Neuronal stem cell (in vitro differentiated cells): ENCODE results near the gene AP3S2.

ENCODE experiments used
- DNase-seq: peaks from one replicate; pipeline ENCODE4 v3.0.0-alpha.2; 2013; ENCODE audit warnings: low spot score
- H2AFZ ChIP-seq: one replicate; pipeline ENCODE4 v1.6.1; 2013; ENCODE audit warnings: mild to moderate bottlenecking, low read length, inconsistent platforms
- H2AK5ac ChIP-seq: 2 replicates; pipeline ENCODE4 v1.6.1; 2013; ENCODE audit warnings: low read depth, mild to moderate bottlenecking, inconsistent platforms, low read length, moderate library complexity, mixed read lengths
- H2BK120ac ChIP-seq: 2 replicates; pipeline ENCODE4 v1.6.1; 2013; ENCODE audit warnings: low read depth, mild to moderate bottlenecking, inconsistent platforms, low read length, moderate library complexity, mixed read lengths
- H2BK12ac ChIP-seq: one replicate; pipeline ENCODE4 v1.6.1; 2013; ENCODE audit warnings: low read length, inconsistent platforms
- H2BK15ac ChIP-seq: 2 replicates; pipeline ENCODE4 v1.6.1; 2013; ENCODE audit warnings: mild to moderate bottlenecking, low read length, inconsistent platforms, mixed read lengths
- H2BK5ac ChIP-seq: one replicate; pipeline ENCODE4 v1.6.1; 2013; ENCODE audit warnings: inconsistent platforms, mild to moderate bottlenecking, low read length, moderate library complexity
- H3K14ac ChIP-seq: one replicate; pipeline ENCODE4 v1.6.1; 2013; ENCODE audit warnings: low read length, inconsistent platforms
- H3K18ac ChIP-seq: 2 replicates; pipeline ENCODE4 v1.6.1; 2013; ENCODE audit warnings: low read length, inconsistent platforms
- H3K23ac ChIP-seq: 2 replicates; pipeline ENCODE4 v1.6.1; 2013; ENCODE audit warnings: low read depth, mild to moderate bottlenecking, mixed read lengths, low read length, inconsistent platforms; ENCODE audit not compliant: poor library complexity
- H3K27ac ChIP-seq: replicated peaks from 3 replicates; pipeline ENCODE4 v1.5.1; 2013; ENCODE audit warnings: low read length, inconsistent platforms
- H3K27me3 ChIP-seq, 3 experiments: 2 replicates each; pipeline ENCODE4 v1.6.1; 2013; ENCODE audit warnings: low read length in 3 of 3, mild to moderate bottlenecking in 2 of 3, inconsistent platforms in 1 of 3, low read depth in 1 of 3, mixed read lengths in 1 of 3, moderate library complexity in 1 of 3; ENCODE audit not compliant: control insufficient read depth in 3 of 3, insufficient read depth in 3 of 3
- H3K36me3 ChIP-seq, 2 donors: replicated peaks in 1 of 2; 2 replicates each; pipeline ENCODE4 v1.6.1; 2013; ENCODE audit warnings: low read length in 2 of 2; ENCODE audit not compliant: control insufficient read depth in 2 of 2, insufficient read depth in 2 of 2
- H3K4ac ChIP-seq: 2 replicates; pipeline ENCODE4 v1.6.1; 2013; ENCODE audit warnings: inconsistent platforms, mild to moderate bottlenecking, low read length, moderate library complexity
- H3K4me1 ChIP-seq, 2 donors: 1 replicate in 1 of 2; 2 replicates in 1 of 2; pipeline ENCODE4 v1.6.1; 2013; ENCODE audit warnings: low read length in 2 of 2, low read depth in 1 of 2; ENCODE audit not compliant: control insufficient read depth in 2 of 2, insufficient read depth in 1 of 2
- H3K4me2 ChIP-seq: one replicate; pipeline ENCODE4 v1.6.1; 2013; ENCODE audit warnings: mild to moderate bottlenecking, low read length, inconsistent platforms; ENCODE audit not compliant: insufficient read depth, poor library complexity, severe bottlenecking
- H3K4me3 ChIP-seq, 2 donors: 2 replicates each; pipeline ENCODE4 v1.5.1; 2013; ENCODE audit warnings: low read length in 2 of 2, mild to moderate bottlenecking in 2 of 2, inconsistent platforms in 1 of 2, moderate library complexity in 1 of 2
- H3K79me1 ChIP-seq: one replicate; pipeline ENCODE4 v1.6.1; 2013; ENCODE audit warnings: low read depth, mild to moderate bottlenecking, inconsistent platforms, low read length, moderate library complexity
- H3K9ac ChIP-seq: one replicate; pipeline ENCODE4 v1.6.1; 2013; ENCODE audit warnings: mild to moderate bottlenecking, low read depth, low read length, inconsistent platforms; ENCODE audit not compliant: poor library complexity
- H3K9me3 ChIP-seq, 2 donors: replicated peaks in 1 of 2; 2 replicates each; pipeline versions ENCODE3 to v1.6.1; 2013; ENCODE audit warnings: low read length in 2 of 2, mild to moderate bottlenecking in 2 of 2, inconsistent platforms in 1 of 2, low read depth in 1 of 2, mixed read lengths in 1 of 2, moderate library complexity in 1 of 2; ENCODE audit not compliant: control insufficient read depth in 2 of 2, insufficient read depth in 1 of 2
- H4K8ac ChIP-seq: one replicate; pipeline ENCODE4 v1.6.1; 2013; ENCODE audit warnings: low read depth, mild to moderate bottlenecking, inconsistent platforms, low read length, moderate library complexity
- H4K91ac ChIP-seq: one replicate; pipeline ENCODE4 v1.6.1; 2013; ENCODE audit warnings: low read length, low read depth, mild to moderate bottlenecking, inconsistent platforms; ENCODE audit not compliant: poor library complexity
- WGBS, 2 donors: extraction: QIAGEN DNeasy Blood & Tissue Kit; methylation state at CpG; one replicate each; pipeline ENCODE4 v1.1.7; 2013; ENCODE audit warnings: missing lambda C conversion rate in 2 of 2, mixed read lengths in 1 of 2; ENCODE audit not compliant: insufficient read length in 2 of 2, insufficient replicate concordance in 1 of 2; ENCODE audit errors: extremely low coverage in 2 of 2; 5-methylcytosine and 5-hydroxymethylcytosine counted together

The AP3S2 gene

GRCh38 chr15:89799011-89799911 lies 94.5 kb downstream of the AP3S2 start:
- Histone ChIP-seq H3K4me3 (no peak overlapping the region), H4K91ac (no peak overlapping the region), H3K23ac (peak overlapping the region; percentile 8), H2BK5ac (peak overlapping the region; percentile 31), H3K4me1 (peaks cover 2 to 7% of the 10 kb centered on the region in 2 donors), H3K27ac (no peak overlapping the region), H3K36me3 (no peaks in the 10 kb centered on the region), H2BK15ac (peak overlapping the region; percentile 62), H3K4me2 (no peak overlapping the region), H3K4ac (no peak overlapping the region), H2AFZ (no peak overlapping the region), H3K9ac (peak overlapping the region; percentile 32), H2BK120ac (no peak overlapping the region), H4K8ac (no peak overlapping the region), H3K9me3 (no peaks in the 10 kb centered on the region), H3K27me3 (peaks cover 0 to 3% (median 0%) of the 10 kb centered on the region in 3 experiments), H2BK12ac (no peak overlapping the region), H3K14ac (peak overlapping the region; percentile 94), H2AK5ac (peak overlapping the region; percentile 30), H3K79me1 (no peaks in the 10 kb centered on the region), H3K18ac (no peak overlapping the region)
- no CpG with 5 or more reads among the region's 20 CpGs for WGBS, 2 donors
- DNase-seq, result no peak

- Histone ChIP-seq H3K9me3 (no peaks in the 10 kb centered on the region), H3K14ac (no peak overlapping the region), H3K79me1 (no peaks in the 10 kb centered on the region), H3K4me2 (no peak overlapping the region), H3K4ac (no peak overlapping the region), H3K4me1 (peaks cover 2 to 4% of the 10 kb centered on the region in 2 donors), H3K18ac (no peak overlapping the region), H3K27me3 (peaks cover 0 to 3% (median 0%) of the 10 kb centered on the region in 3 experiments), H3K4me3 (no peak overlapping the region), H3K27ac (no peak overlapping the region), H4K8ac (no peak overlapping the region), H3K23ac (no peak overlapping the region), H2BK5ac (no peak overlapping the region), H2AK5ac (no peak overlapping the region), H2BK12ac (no peak overlapping the region), H2BK15ac (no peak overlapping the region), H2BK120ac (no peak overlapping the region), H3K9ac (no peak overlapping the region), H3K36me3 (no peaks in the 10 kb centered on the region), H4K91ac (no peak overlapping the region), H2AFZ (no peak overlapping the region)
- no CpG with 5 or more reads among the region's 4 CpGs for WGBS, 2 donors
- DNase-seq, result no peak
Observed at GRCh38 chr15:89797678-89798201, 96.1 kb downstream of the AP3S2 start.

- H3K14ac ChIP-seq, result no peak overlapping the region
- H3K9me3 ChIP-seq, result no peaks in the 10 kb centered on the region
- no peak overlapping the region for H2BK120ac ChIP-seq
- no peak overlapping the region for H2BK5ac ChIP-seq
- peaks cover 0 to 3% (median 0%) of the 10 kb centered on the region in 3 experiments for H3K27me3 ChIP-seq
- no peak overlapping the region for H3K9ac ChIP-seq
- no peak overlapping the region for H3K4me3 ChIP-seq
- no peak overlapping the region for H2AFZ ChIP-seq
- H3K4me1 ChIP-seq, result no peaks in the 10 kb centered on the region
- H3K36me3 ChIP-seq, result no peaks in the 10 kb centered on the region
- no peak overlapping the region for H2BK12ac ChIP-seq
- no peak overlapping the region for H3K18ac ChIP-seq
- H3K79me1 ChIP-seq, result no peaks in the 10 kb centered on the region
- H2AK5ac ChIP-seq, result no peak overlapping the region
- no peak for DNase-seq
- H3K4me2 ChIP-seq, result no peak overlapping the region
- no peak overlapping the region for H3K23ac ChIP-seq
- no peak overlapping the region for H2BK15ac ChIP-seq
- no peak overlapping the region for H3K27ac ChIP-seq
- H3K4ac ChIP-seq, result no peak overlapping the region
- H4K91ac ChIP-seq, result no peak overlapping the region
- H4K8ac ChIP-seq, result no peak overlapping the region
Observed at GRCh38 chr15:89795996-89796395, 97.8 kb downstream of the AP3S2 start.

GRCh38 chr15:89794627-89795241 lies 99.1 kb downstream of the AP3S2 start:
- Histone ChIP-seq H3K14ac (no peak overlapping the region), H3K23ac (no peak overlapping the region), H3K36me3 (no peaks in the 10 kb centered on the region), H2BK5ac (no peak overlapping the region), H2AK5ac (no peak overlapping the region), H3K4me1 (no peaks in the 10 kb centered on the region), H3K79me1 (no peaks in the 10 kb centered on the region), H3K27ac (no peak overlapping the region), H4K8ac (no peak overlapping the region), H3K4me2 (no peak overlapping the region), H3K4ac (no peak overlapping the region), H2AFZ (no peak overlapping the region), H2BK15ac (no peak overlapping the region), H2BK12ac (no peak overlapping the region), H3K4me3 (no peak overlapping the region), H3K27me3 (peaks cover 0 to 3% (median 0%) of the 10 kb centered on the region in 3 experiments), H3K9ac (no peak overlapping the region), H3K9me3 (no peaks in the 10 kb centered on the region), H4K91ac (no peak overlapping the region), H3K18ac (no peak overlapping the region), H2BK120ac (no peak overlapping the region)
- no peak for DNase-seq
- no CpG with 5 or more reads among the region's 5 CpGs for WGBS, 2 donors
